WTC11 (cell line): ENCODE measurements around the gene IRX4. TPM values are rescaled to one million over a fixed set of nuclear protein-coding genes. Genes with fewer than 3 reads are reported as not detected.

ENCODE experiments used
- ATAC-seq: fragments of 200-7000 bp; cut with Tn5 transposase; 2 replicates; pipeline ENCODE4 v1.10.0; 2021; ENCODE audit warnings: mild to moderate bottlenecking, moderate library complexity
- CTCF ChIA-PET: fragments of 300-600 bp; sonication (Branson Sonifier 250); formaldehyde crosslinking; loops from one replicate; lab custom pipeline; 2021; ENCODE audit warnings: antibody characterized with exemption; lab: Charles Lee
- POLR2A ChIA-PET: fragments of 350-600 bp; sonication (Branson Sonifier 250); formaldehyde crosslinking; loops from one replicate; lab custom pipeline; 2021; ENCODE audit warnings: antibody characterized with exemption; lab: Charles Lee
- DNase-seq: peaks from one replicate; pipeline ENCODE4 v3.0.0; 2021; ENCODE audit warnings: low spot score
- H3K27ac Mint-ChIP-seq: 2 replicates; pipeline ENCODE4 v1.8.0; 2021; ENCODE audit warnings: mixed read lengths
- H3K27me3 Mint-ChIP-seq: 2 replicates; pipeline ENCODE4 v1.8.0; 2021; ENCODE audit warnings: low read depth, mild to moderate bottlenecking, moderate library complexity, mixed read lengths
- H3K36me3 Mint-ChIP-seq: 2 replicates; pipeline ENCODE4 v1.8.0; 2021; ENCODE audit warnings: mixed read lengths
- H3K4me1 Mint-ChIP-seq: 2 replicates; pipeline ENCODE4 v1.8.0; 2022; ENCODE audit warnings: mixed read lengths
- H3K4me3 Mint-ChIP-seq: 2 replicates; pipeline ENCODE4 v1.8.0; 2021; ENCODE audit warnings: mild to moderate bottlenecking, moderate library complexity, mixed read lengths
- H3K9me3 Mint-ChIP-seq: 2 replicates; pipeline ENCODE4 v1.8.0; 2021; ENCODE audit warnings: mixed read lengths
- GRHL2 ChIP-seq: fragments of 250-450 bp; sonication (Bioruptor Pico); IDR thresholded peaks from 2 replicates; pipeline ENCODE4 v1.8.0; 2022; ENCODE audit warnings: mild to moderate bottlenecking, moderate library complexity; ENCODE audit not compliant: insufficient replicate concordance, severe bottlenecking
- GTF2I ChIP-seq: fragments of 250-450 bp; sonication (Bioruptor Pico); conservative IDR thresholded peaks from 2 replicates; pipeline ENCODE4 v1.4.0; 2021; ENCODE audit warnings: mild to moderate bottlenecking
- JUN ChIP-seq: sonication (generic); formaldehyde crosslinking; IDR thresholded peaks from 2 replicates; pipeline ENCODE4 v1.8.0; 2023; ENCODE audit warnings: mild to moderate bottlenecking, missing genetic modification reagents
- MXD4 ChIP-seq: fragments of 250-450 bp; sonication (Bioruptor Pico); IDR thresholded peaks from 2 replicates; pipeline ENCODE4 v1.8.0; 2021; ENCODE audit warnings: mild to moderate bottlenecking, moderate library complexity, borderline replicate concordance
- NFATC4 ChIP-seq: fragments of 250-450 bp; sonication (Bioruptor Pico); IDR thresholded peaks from 2 replicates; pipeline ENCODE4 v1.9.0; 2021; ENCODE audit warnings: mild to moderate bottlenecking
- NFYB ChIP-seq: sonication (generic); formaldehyde crosslinking; conservative IDR thresholded peaks from 2 replicates; pipeline ENCODE4 v1.8.0; 2022; ENCODE audit warnings: low read depth, missing genetic modification reagents
- SMAD4 ChIP-seq: sonication (generic); formaldehyde crosslinking; IDR thresholded peaks from 2 replicates; pipeline ENCODE4 v1.8.0; 2022; ENCODE audit warnings: mild to moderate bottlenecking, missing genetic modification reagents
- SOX15 ChIP-seq: fragments of 250-450 bp; sonication (Bioruptor Pico); IDR thresholded peaks from 2 replicates; pipeline ENCODE4 v1.9.0; 2021; ENCODE audit warnings: mild to moderate bottlenecking
- ZNF317 ChIP-seq: sonication (generic); formaldehyde crosslinking; IDR thresholded peaks from 2 replicates; pipeline ENCODE4 v1.8.1; 2023; ENCODE audit warnings: low read depth, mild to moderate bottlenecking, moderate library complexity, missing genetic modification reagents, borderline replicate concordance
- ZNF423 ChIP-seq: fragments of 250-450 bp; sonication (Bioruptor Pico); IDR thresholded peaks from 2 replicates; pipeline ENCODE4 v2.1.2; 2022; ENCODE audit warnings: mild to moderate bottlenecking, moderate library complexity
- total RNA-seq: library from RNA; stranded (reverse); gene quantifications from 3 replicates; pipeline ENCODE4 v1.2.3, GENCODE V29; 2021
- TF ChIP-seq, protein P1 (sequence below): sonication (generic); formaldehyde crosslinking; IDR thresholded peaks from 2 replicates; pipeline ENCODE4 v1.8.0; 2022; ENCODE audit warnings: mild to moderate bottlenecking, missing genetic modification reagents
- TF ChIP-seq, protein P2 (sequence below): fragments of 200-600 bp; IDR thresholded peaks from 2 replicates; pipeline ENCODE4 v1.8.0; 2022; ENCODE audit warnings: antibody characterized with exemption
- TF ChIP-seq, protein P3 (sequence below): sonication (generic); formaldehyde crosslinking; IDR thresholded peaks from 2 replicates; pipeline ENCODE4 v1.8.1; 2022; ENCODE audit warnings: mild to moderate bottlenecking, moderate library complexity, missing genetic modification reagents
- TF ChIP-seq, protein P4 (sequence below): fragments of 250-450 bp; sonication (Bioruptor Pico); IDR thresholded peaks from 2 replicates; pipeline ENCODE4 v1.9.0; 2021; ENCODE audit warnings: moderate library complexity, mild to moderate bottlenecking, inconsistent platforms, borderline replicate concordance
- TF ChIP-seq, protein P5 (sequence below): sonication (generic); formaldehyde crosslinking; IDR thresholded peaks from 2 replicates; pipeline ENCODE4 v1.8.1; 2022; ENCODE audit warnings: mild to moderate bottlenecking, missing genetic modification reagents, moderate library complexity, borderline replicate concordance
- TF ChIP-seq, protein P6 (sequence below): sonication (generic); formaldehyde crosslinking; IDR thresholded peaks from 2 replicates; pipeline ENCODE4 v1.8.1; 2023; ENCODE audit warnings: mild to moderate bottlenecking, missing genetic modification reagents, moderate library complexity
- TF ChIP-seq, protein P7 (sequence below): fragments of 250-450 bp; sonication (Bioruptor Pico); conservative IDR thresholded peaks from 2 replicates; pipeline ENCODE4 v1.9.0; 2021; ENCODE audit warnings: mild to moderate bottlenecking

IRX4 gene
- total RNA-seq, 1 experiment from 2014 or later: 9.0 TPM

DNA sequence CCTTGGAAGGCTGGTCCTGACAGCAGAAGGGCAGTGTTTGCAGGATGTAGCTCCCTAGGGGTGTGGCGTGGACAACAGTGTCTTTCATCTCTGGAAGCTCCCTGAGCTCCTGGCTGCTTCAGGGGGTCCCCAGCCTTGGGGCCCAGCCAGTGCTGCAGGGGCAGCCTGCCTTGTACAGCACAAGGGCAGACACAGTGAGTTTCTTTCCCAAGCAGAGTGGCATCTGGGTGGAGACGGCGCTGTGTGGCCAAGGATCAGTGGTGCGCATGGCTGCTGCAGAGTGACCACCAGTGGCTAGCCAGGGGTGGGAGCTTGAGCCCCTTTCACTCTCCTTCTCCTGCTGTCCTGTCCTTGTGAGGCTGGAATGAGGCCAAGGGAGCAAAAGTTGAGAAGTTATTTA, 7.6 kb upstream of the IRX4 start (continued):
- TF ChIP-seq, protein P1, sequence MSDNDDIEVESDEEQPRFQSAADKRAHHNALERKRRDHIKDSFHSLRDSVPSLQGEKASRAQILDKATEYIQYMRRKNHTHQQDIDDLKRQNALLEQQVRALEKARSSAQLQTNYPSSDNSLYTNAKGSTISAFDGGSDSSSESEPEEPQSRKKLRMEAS (CRISPR knock-in tag): no peak
- TF ChIP-seq, protein P2, sequence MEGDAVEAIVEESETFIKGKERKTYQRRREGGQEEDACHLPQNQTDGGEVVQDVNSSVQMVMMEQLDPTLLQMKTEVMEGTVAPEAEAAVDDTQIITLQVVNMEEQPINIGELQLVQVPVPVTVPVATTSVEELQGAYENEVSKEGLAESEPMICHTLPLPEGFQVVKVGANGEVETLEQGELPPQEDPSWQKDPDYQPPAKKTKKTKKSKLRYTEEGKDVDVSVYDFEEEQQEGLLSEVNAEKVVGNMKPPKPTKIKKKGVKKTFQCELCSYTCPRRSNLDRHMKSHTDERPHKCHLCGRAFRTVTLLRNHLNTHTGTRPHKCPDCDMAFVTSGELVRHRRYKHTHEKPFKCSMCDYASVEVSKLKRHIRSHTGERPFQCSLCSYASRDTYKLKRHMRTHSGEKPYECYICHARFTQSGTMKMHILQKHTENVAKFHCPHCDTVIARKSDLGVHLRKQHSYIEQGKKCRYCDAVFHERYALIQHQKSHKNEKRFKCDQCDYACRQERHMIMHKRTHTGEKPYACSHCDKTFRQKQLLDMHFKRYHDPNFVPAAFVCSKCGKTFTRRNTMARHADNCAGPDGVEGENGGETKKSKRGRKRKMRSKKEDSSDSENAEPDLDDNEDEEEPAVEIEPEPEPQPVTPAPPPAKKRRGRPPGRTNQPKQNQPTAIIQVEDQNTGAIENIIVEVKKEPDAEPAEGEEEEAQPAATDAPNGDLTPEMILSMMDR: no peak

DNA sequence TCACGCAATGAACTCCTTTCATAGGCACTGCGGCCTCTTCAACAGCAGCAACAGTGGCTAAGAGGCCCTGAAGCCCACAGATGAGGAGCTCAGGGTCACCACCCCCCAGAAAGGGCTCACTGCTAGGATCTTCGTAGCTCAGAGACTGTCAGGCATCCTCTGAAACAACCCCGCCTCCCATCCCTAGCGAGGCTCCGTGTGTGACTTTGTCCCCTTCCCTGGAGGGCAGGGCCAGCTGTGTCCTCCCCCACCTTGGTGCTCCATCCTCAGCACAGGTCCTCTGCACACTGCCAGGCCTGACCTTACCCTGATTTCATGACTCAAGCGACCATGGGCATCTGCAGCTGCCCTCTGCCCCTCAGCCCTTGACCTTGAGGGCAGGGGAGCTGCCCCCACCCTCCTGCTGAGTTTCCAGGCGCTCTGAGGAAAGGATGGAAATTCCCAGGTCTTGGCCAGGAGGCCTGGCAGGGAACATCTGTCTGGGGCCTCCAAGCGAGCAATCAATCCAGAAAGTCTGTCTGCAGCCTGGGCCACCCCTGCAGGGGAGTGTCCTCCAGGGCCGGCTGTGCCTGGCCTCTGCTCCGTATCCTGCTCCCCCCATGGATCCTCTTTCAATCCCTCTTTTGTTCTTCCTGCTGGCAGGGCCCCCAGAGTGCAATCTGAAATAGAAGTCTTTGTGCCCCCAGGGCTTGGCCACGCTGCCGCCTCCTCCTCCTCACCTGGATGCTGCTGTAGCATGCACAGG, 6.8 kb upstream of the IRX4 start:
- Mint-ChIP-seq H3K4me3 (no peak overlapping the region), H3K27me3 (peaks cover 74% of the 10 kb centered on the region), H3K36me3 (no peaks in the 10 kb centered on the region), H3K9me3 (no peaks in the 10 kb centered on the region), H3K4me1 (peaks cover 25% of the 10 kb centered on the region), H3K27ac (no peak overlapping the region)
- ChIA-PET CTCF (interaction anchor here (1.8 kb wide), 1 partner anchor 126 kb away, joined by 6 read pairs; no protein-coding TSS in a partner anchor), POLR2A (no interaction called here)
- TF ChIP-seq, protein P3, sequence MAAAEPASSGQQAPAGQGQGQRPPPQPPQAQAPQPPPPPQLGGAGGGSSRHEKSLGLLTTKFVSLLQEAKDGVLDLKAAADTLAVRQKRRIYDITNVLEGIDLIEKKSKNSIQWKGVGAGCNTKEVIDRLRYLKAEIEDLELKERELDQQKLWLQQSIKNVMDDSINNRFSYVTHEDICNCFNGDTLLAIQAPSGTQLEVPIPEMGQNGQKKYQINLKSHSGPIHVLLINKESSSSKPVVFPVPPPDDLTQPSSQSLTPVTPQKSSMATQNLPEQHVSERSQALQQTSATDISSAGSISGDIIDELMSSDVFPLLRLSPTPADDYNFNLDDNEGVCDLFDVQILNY (CRISPR knock-in tag): no peak
- no peak for ATAC-seq
- no peak for DNase-seq

DNA sequence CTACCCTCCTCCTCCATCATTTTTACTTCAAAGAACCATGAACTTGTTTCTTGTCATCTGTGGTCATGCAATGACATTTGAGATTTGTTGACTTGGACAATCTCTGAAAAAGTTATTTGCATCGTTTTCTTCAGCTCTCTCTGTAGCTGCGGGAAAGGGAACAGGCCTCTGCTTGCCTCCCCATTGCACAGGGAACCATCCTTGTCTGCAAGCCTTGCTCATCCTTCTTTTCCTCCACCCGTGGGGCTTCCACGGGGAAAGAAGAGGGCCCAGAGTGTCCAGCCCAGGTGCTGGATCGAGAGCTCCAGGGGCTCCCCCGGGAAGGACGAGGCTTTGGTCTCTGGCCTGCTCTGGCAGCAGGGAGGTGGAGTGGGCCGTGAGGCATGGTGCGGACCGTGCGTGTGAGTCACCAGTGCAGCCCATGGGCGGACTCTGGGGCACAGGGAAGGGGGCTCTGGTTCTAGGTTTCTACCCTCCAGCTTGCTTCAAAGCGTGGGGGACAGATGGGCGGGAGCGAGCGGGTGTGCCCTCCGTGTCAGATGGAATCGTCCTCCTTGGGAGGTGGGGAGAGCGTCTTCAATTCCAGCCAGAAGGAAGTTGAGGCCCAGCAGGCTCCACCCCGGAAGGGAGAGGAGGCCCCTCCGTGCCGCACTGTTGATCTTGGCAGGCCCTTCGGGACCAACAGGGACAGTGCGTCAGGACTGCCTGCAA, 6.0 kb upstream of the IRX4 start:
- Mint-ChIP-seq H3K9me3 (no peaks in the 10 kb centered on the region), H3K27ac (no peak overlapping the region), H3K36me3 (no peaks in the 10 kb centered on the region), H3K4me3 (no peak overlapping the region), H3K4me1 (peaks cover 30% of the 10 kb centered on the region)
- ChIA-PET POLR2A (no interaction called here), CTCF (interaction anchor here (1.8 kb wide), 1 partner anchor 125 kb away, joined by 6 read pairs; no protein-coding TSS in a partner anchor)
- no peak for DNase-seq
- ATAC-seq: no peak
- TF ChIP-seq MXD4 (CRISPR knock-in tag) (no peak), JUN (CRISPR knock-in tag) (no peak), ZNF317 (CRISPR knock-in tag) (no peak), GRHL2 (CRISPR knock-in tag) (no peak), NFYB (CRISPR knock-in tag) (no peak), NFATC4 (CRISPR knock-in tag) (no peak), SOX15 (CRISPR knock-in tag) (no peak), ZNF423 (CRISPR knock-in tag) (no peak), SMAD4 (CRISPR knock-in tag) (no peak), GTF2I (CRISPR knock-in tag) (no peak)
- TF ChIP-seq, protein P4, sequence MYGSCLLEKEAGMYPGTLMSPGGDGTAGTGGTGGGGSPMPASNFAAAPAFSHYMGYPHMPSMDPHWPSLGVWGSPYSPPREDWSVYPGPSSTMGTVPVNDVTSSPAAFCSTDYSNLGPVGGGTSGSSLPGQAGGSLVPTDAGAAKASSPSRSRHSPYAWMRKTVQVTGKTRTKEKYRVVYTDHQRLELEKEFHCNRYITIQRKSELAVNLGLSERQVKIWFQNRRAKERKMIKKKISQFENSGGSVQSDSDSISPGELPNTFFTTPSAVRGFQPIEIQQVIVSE (CRISPR knock-in tag): no peak
- TF ChIP-seq, protein P2: no peak
- TF ChIP-seq, protein P5, sequence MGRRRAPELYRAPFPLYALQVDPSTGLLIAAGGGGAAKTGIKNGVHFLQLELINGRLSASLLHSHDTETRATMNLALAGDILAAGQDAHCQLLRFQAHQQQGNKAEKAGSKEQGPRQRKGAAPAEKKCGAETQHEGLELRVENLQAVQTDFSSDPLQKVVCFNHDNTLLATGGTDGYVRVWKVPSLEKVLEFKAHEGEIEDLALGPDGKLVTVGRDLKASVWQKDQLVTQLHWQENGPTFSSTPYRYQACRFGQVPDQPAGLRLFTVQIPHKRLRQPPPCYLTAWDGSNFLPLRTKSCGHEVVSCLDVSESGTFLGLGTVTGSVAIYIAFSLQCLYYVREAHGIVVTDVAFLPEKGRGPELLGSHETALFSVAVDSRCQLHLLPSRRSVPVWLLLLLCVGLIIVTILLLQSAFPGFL: no peak
- TF ChIP-seq, protein P1 (CRISPR knock-in tag): no peak
- TF ChIP-seq, protein P6, sequence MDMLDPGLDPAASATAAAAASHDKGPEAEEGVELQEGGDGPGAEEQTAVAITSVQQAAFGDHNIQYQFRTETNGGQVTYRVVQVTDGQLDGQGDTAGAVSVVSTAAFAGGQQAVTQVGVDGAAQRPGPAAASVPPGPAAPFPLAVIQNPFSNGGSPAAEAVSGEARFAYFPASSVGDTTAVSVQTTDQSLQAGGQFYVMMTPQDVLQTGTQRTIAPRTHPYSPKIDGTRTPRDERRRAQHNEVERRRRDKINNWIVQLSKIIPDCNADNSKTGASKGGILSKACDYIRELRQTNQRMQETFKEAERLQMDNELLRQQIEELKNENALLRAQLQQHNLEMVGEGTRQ (CRISPR knock-in tag): no peak
- TF ChIP-seq, protein P7, sequence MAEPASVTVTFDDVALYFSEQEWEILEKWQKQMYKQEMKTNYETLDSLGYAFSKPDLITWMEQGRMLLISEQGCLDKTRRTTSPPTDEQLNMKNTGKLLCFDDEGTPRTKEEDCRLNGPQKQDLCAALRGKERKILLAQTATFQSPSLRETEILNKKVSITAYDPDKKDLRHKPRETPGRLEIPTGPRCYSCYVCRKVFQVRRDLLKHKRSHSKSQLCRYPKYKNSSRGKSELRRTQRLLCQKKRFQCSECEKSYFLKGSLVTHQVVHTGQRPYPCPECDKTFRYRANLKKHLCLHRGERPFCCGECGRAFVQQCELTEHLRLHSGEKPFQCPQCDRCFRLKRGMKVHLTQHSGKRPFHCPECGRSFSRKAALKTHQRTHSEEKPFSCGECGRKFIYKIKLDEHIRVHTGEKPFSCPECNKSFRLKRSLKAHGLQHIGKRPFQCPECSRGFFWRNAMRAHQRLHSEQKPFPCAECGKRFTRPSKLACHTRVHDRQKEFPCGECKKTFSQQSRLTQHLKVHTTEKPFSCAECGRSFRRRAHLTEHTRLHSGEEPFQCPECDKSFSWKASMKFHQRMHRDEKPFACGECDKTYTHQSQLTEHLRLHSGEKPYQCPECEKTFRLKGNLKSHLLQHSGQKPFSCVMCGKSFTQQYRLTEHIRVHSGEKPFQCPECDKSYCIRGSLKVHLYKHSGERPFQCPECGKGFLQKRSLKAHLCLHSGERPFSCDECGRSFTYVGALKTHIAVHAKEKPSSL: no peak
- TF ChIP-seq, all 79 proteins: peak for 0
- H3K27me3 Mint-ChIP-seq: peaks cover 77% of the 10 kb centered on the region
